Naive B cell (primary cell): Measurements from ENCODE around the gene MYH7B. TPM values are rescaled to one million over a fixed set of nuclear protein-coding genes. Genes with fewer than 3 reads are reported as not detected.

ENCODE experiments used
- ATAC-seq, 2 donors: fragments of 150-1000 bp; cut with Tn5 transposase; 2 replicates each; pipeline ENCODE4 v1.10.0; 2021; ENCODE audit warnings: low read depth in 2 of 2, mild to moderate bottlenecking in 2 of 2, moderate library complexity in 2 of 2
- DNase-seq: peaks from one replicate; pipeline ENCODE4 v3.0.0; 2022
- H3K27ac Mint-ChIP-seq, 6 donors: one replicate each; pipeline ENCODE4 v1.8.0; 2020 to 2022; ENCODE audit warnings: mild to moderate bottlenecking in 6 of 6, mixed read lengths in 6 of 6, moderate library complexity in 5 of 6, inconsistent platforms in 2 of 6
- H3K27me3 Mint-ChIP-seq, 3 donors: one replicate each; pipeline ENCODE4 v1.8.0; 2021 to 2022; ENCODE audit warnings: mixed read lengths in 3 of 3, mild to moderate bottlenecking in 1 of 3
- H3K36me3 Mint-ChIP-seq, 2 donors: one replicate each; pipeline ENCODE4 v1.8.0; 2020 to 2022; ENCODE audit warnings: mixed read lengths in 2 of 2, inconsistent platforms in 1 of 2, mild to moderate bottlenecking in 1 of 2
- H3K4me1 Mint-ChIP-seq, 3 donors: one replicate each; pipeline ENCODE4 v1.8.0; 2020 to 2022; ENCODE audit warnings: mixed read lengths in 3 of 3, inconsistent platforms in 1 of 3, mild to moderate bottlenecking in 1 of 3, moderate library complexity in 1 of 3
- H3K4me3 Mint-ChIP-seq, 8 donors: one replicate each; pipeline ENCODE4 v1.8.0; 2020 to 2022; ENCODE audit warnings: mild to moderate bottlenecking in 8 of 8, mixed read lengths in 8 of 8, moderate library complexity in 8 of 8, inconsistent platforms in 2 of 8
- H3K9me3 Mint-ChIP-seq, 7 donors: one replicate each; pipeline ENCODE4 v1.8.0; 2020 to 2022; ENCODE audit warnings: mixed read lengths in 7 of 7, mild to moderate bottlenecking in 5 of 7, inconsistent platforms in 2 of 7, moderate library complexity in 1 of 7
- polyA plus RNA-seq, 6 donors: library from polyadenylated mRNA; unstranded; fragments of 300-500 nt; fragmentation: Illumina TruSeq; gene quantifications; one replicate each; pipeline ENCODE4 v1.2.3, GENCODE V29; 2021; ENCODE audit warnings: low read depth in 6 of 6

The MYH7B gene
- polyA plus RNA-seq, 6 donors from 2014 or later, result 0.24 to 0.84 TPM; not detected in 4

DNA sequence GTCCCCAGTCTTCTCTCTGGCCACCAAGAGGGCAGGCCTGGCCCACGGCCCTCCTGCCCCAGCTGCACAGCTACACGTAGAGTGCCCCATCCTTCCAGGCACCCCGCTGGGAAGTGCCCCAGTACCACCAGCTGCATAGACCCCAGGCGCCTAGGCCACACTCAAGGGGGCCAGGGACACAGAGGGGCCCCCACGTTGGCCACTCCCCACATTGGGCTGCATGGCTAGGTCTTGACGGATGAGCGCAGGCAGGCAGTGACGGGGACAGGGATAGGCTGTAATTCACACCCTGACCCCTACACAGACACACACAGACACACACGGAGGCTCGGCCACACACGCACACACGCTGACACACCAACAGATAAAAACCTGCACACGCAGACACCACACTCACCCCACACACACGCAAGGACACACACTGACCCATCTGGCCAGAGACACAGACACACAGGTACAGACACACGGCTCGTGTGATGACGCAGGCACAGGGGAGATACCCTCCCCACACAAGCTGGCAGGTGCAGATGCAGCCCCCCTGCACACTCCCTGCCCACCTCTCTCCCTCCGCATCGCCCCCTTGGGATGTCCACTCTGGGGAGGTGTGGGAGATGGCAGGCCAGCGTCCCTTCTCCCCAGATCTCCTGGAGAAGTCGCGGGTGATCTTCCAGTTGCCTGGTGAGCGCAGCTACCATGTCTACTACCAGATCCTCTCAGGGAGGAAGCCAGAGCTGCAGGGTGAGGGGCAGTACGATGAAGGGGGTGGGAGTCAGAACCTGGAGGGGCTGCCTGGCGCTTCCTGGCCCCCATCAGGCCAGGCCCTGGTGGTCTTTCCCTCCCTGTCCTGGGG lies 30.0 kb downstream of the MYH7B start:
- Mint-ChIP-seq H3K27ac (peak overlapping the region in 2 of 6 donors; percentile 62 to 84), H3K36me3 (no peaks in the 10 kb centered on the region), H3K27me3 (peaks cover 9 to 44% (median 40%) of the 10 kb centered on the region in 3 donors), H3K4me3 (peak overlapping the region in 2 of 8 donors; percentile 42 to 55), H3K9me3 (no peaks in the 10 kb centered on the region), H3K4me1 (peaks cover 0 to 6% (median 3%) of the 10 kb centered on the region in 3 donors)
- no peak for DNase-seq
- no peak for ATAC-seq

DNA sequence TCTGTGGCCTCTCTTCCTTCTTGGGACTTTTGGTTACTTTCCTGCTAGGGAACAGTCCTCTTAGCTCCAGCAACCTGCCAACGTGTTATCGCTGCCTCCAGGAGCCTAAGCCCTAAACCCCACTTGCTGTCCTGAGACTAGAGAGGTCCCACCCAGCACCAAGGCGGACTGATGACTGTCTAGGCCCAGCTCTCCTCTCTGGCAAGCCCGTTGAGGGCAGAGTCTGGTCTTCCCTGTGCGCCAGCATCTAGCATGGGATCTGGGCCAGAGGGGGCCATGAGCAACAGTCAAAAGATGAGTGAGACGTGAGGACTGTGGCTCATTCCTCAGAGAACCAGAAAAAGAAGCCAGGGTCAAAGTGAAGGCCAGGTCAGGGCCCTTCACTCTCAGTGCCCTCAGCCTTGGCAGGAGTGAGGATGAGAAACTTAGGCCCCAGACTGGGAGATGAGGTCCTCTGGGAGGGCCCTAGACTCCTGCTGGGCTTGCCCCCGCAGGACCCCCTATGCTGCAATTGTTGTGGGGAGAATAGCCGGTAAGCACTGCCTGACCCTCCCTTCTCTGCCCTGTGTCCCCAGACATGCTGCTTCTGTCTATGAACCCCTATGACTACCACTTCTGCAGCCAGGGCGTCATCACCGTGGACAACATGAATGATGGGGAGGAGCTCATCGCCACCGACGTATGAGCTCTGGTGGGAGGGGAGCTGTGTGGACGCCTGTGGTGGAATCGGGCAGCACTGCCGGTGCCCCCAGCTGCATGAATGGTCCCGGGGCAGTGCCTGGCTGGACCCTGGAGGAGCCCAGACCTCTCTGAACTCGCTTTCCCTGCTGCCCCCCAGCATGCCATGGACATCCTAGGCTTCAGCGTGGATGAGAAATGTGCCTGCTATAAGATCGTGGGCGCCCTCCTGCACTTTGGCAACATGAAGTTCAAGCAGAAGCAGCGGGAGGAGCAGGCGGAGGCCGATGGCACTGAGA lies 30.9 kb downstream of the MYH7B start:
- peak overlapping the region in 3 of 6 donors; percentile 47 to 66 (median 62) for H3K27ac Mint-ChIP-seq

DNA sequence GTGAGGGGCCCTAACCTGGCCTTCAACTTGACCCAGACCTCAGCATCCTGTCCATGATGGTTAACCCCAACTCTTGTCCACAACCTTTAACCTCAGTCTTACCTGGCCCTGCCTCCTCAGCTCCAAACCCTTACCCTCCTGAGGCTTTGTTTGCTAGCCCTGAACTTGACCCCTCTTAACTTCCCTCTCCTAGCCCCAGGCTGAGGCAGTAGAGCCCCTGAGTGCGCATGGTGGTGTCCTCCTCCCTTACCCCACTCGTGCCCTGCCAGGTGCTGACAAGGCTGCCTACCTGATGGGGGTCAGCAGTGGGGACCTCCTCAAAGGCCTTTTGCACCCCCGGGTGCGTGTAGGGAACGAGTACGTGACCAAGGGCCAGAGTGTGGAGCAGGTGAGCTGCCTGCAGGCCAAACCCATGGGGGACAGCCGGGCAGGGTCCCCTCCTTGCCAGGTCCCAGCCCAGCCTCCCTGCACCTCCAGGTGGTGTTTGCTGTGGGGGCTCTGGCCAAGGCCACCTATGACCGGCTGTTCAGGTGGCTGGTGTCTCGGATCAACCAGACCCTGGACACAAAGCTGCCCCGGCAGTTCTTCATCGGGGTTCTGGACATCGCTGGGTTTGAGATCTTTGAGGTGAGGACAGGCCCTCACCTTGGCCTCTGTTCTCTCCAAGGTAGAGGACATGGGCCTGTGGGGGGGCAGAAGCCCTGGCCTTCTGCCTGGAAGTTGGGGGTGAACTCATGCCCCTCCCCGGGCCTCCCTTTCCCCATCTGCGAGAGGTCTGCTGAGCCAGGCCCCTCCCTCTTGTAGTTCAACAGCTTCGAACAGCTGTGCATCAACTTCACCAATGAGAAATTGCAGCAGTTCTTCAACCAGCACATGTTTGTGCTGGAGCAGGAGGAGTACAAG lies 31.9 kb downstream of the MYH7B start:
- no peaks in the 10 kb centered on the region for H3K36me3 Mint-ChIP-seq
- peaks cover 0 to 27% (median 23%) of the 10 kb centered on the region in 3 donors for H3K27me3 Mint-ChIP-seq
- ATAC-seq (no peak), DNase-seq (no peak)
- peaks cover 0 to 6% (median 3%) of the 10 kb centered on the region in 3 donors for H3K4me1 Mint-ChIP-seq
- no peak overlapping the region for H3K4me3 Mint-ChIP-seq
- H3K9me3 Mint-ChIP-seq, result no peaks in the 10 kb centered on the region
- peak overlapping the region in 1 of 6 donors; percentile 33 for H3K27ac Mint-ChIP-seq

More for the DNA sequence above, 30.9 kb downstream of the MYH7B start:
- ATAC-seq (no peak), DNase-seq (no peak)
- Mint-ChIP-seq H3K36me3 (no peaks in the 10 kb centered on the region), H3K27me3 (peaks cover 4 to 34% (median 31%) of the 10 kb centered on the region in 3 donors), H3K9me3 (no peaks in the 10 kb centered on the region), H3K4me3 (no peak overlapping the region), H3K4me1 (peaks cover 0 to 6% (median 3%) of the 10 kb centered on the region in 3 donors)

DNA sequence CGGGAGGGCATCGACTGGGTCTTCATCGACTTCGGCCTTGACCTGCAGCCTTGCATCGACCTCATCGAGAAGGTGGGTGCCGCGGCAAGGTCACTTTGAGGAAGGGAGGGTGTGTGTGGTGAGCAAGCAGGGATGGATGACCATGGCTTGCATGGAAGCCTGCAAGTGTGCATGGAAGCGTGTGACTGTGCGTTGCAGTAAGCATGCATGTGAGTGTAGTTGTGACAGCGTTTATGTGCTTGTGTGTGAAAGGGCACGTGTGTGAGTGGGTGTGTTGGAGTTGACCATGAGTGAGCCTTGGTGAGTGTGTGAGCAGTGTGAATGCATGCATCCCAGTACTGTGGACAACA lies 32.5 kb downstream of the MYH7B start:
- Mint-ChIP-seq H3K9me3 (no peaks in the 10 kb centered on the region), H3K4me3 (no peak overlapping the region), H3K27ac (no peak overlapping the region), H3K4me1 (peaks cover 0 to 6% (median 3%) of the 10 kb centered on the region in 3 donors), H3K27me3 (peaks cover 0 to 20% (median 17%) of the 10 kb centered on the region in 3 donors), H3K36me3 (no peaks in the 10 kb centered on the region)
- DNase-seq (no peak), ATAC-seq (no peak)

DNA sequence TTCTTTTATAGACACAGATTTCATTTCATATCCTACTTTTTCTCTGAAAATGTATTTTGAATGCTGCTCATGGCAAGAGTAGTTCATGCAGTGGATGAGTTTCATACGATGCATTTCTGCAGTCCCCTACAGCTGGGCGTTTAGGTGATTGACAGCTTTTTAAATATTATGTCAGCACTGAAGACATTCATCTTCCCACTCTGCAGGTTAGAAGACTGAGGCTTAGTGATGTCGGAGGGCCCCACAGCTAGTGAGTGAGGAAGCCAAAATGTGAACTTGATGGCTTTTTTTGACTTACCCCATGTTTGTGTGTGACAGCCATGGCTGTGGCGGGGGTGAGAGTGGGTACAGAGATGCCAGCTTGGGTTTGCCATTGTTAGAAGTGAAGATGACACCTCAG lies 33.5 kb downstream of the MYH7B start:
- Mint-ChIP-seq H3K4me3 (no peak overlapping the region), H3K9me3 (no peaks in the 10 kb centered on the region), H3K4me1 (peaks cover 0 to 3% (median 0%) of the 10 kb centered on the region in 3 donors), H3K27ac (peak overlapping the region in 2 of 6 donors; percentile 68 to 93), H3K36me3 (no peaks in the 10 kb centered on the region), H3K27me3 (peaks cover 0 to 11% (median 8%) of the 10 kb centered on the region in 3 donors)
- no peak for DNase-seq
- ATAC-seq, result no peak

DNA sequence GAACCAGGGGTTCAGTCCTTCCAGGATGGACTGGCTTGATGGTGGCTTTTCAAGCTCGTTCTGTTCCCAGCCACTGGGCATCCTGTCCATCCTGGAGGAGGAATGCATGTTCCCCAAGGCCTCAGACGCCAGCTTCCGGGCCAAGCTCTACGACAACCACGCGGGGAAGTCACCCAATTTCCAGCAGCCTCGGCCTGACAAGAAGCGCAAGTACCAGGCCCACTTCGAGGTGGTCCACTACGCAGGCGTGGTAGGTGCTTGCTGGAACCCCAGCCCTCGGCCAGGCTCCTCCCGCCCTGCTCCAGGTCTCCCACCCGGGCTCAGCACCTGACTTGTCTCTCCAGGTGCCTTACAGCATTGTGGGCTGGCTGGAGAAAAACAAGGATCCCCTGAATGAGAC lies 34.0 kb downstream of the MYH7B start:
- H3K9me3 Mint-ChIP-seq, result no peaks in the 10 kb centered on the region
- no peak overlapping the region for H3K4me3 Mint-ChIP-seq
- DNase-seq, result no peak
- peak overlapping the region in 1 of 6 donors; percentile 68 for H3K27ac Mint-ChIP-seq
- peaks cover 0 to 11% (median 6%) of the 10 kb centered on the region in 3 donors for H3K27me3 Mint-ChIP-seq
- H3K36me3 Mint-ChIP-seq, result peaks cover 0 to 2% of the 10 kb centered on the region in 2 donors
- no peak for ATAC-seq
- peaks cover 0 to 3% (median 0%) of the 10 kb centered on the region in 3 donors for H3K4me1 Mint-ChIP-seq

DNA sequence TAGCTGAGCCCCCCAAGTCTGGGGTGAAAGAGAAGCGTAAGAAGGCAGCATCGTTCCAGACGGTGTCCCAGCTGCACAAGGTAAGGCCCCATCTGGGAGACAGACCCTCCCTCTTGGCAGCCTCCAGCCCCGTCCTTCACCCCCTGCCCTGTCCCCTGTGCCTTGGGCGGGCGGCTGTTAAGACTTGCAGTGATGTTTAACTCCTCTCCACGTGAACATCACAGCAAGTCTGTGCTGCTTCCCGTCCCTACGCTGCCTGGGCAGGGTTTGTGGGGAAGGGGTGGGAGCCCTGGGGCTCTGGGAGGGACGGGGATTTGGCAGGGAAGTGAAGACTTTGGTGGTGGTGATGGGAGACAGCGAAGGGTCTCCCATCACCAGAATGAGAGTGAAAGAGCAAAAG lies 34.6 kb downstream of the MYH7B start:
- Mint-ChIP-seq H3K9me3 (no peaks in the 10 kb centered on the region), H3K4me1 (peaks cover 0 to under 1% (median 0%) of the 10 kb centered on the region in 3 donors), H3K36me3 (peaks cover 0 to 6% of the 10 kb centered on the region in 2 donors), H3K27ac (peak overlapping the region in 2 of 6 donors; percentile 38 to 59), H3K4me3 (no peak overlapping the region), H3K27me3 (peaks cover 0 to 6% (median 2%) of the 10 kb centered on the region in 3 donors)
- ATAC-seq (no peak), DNase-seq (no peak)

DNA sequence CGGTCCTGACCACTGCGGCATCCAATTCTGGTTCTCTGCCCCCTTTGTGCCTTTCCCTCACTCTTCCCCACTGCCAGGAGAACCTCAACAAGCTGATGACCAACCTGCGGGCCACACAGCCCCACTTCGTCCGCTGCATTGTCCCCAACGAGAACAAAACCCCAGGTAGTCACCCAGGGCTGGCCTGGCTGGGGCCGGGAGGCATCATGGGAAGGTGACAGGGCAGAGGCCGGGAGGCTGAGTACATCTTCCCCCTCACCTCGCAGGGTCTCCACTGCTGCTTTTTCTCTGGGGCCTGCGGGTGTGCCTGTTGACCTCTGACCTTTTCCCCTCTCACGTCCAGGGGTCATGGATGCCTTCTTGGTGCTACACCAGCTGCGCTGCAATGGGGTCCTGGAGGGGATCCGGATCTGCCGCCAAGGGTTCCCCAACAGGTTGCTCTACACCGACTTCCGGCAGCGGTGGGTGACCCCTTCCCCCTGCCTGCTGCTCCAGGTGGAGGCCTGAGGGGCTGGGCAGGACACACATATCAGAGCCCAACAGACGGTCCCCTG lies 35.1 kb downstream of the MYH7B start:
- Mint-ChIP-seq H3K4me1 (no peaks in the 10 kb centered on the region), H3K27me3 (peaks cover 0 to under 1% (median 0%) of the 10 kb centered on the region in 3 donors), H3K27ac (peak overlapping the region in 5 of 6 donors; percentile 27 to 72 (median 59)), H3K9me3 (no peaks in the 10 kb centered on the region), H3K36me3 (peaks cover 0 to 6% of the 10 kb centered on the region in 2 donors), H3K4me3 (no peak overlapping the region)
- ATAC-seq, result no peak
- no peak for DNase-seq

DNA sequence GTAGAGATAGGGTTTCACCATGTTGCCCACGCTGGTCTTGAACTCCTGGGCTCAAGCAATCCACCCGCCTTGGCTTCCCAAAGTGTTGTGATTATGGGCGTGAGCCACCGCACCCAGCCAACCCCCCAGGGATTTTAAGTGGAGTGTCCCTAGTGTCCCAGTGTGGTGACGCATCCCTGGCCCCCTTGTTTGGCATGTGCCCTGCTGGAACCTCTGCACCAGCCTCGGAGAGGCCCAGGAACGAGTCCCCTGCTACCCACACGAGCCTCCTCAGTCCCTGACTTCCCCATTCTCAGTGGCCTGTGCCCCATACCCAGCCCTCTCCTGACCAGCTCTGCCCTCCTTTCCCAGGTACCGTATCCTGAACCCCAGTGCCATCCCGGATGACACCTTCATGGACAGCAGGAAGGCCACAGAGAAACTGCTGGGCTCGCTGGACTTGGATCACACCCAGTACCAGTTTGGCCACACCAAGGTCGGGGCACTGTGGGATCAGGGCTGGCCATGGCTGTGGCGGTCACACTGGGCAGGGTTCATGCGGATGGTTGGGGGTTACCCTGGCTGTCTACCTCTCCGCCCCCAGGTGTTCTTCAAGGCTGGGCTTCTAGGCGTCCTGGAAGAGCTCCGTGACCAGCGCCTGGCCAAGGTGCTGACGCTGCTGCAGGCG lies 37.2 kb downstream of the MYH7B start:
- Mint-ChIP-seq H3K4me1 (peaks cover 0 to 4% (median 0%) of the 10 kb centered on the region in 3 donors), H3K4me3 (no peak overlapping the region), H3K27me3 (no peaks in the 10 kb centered on the region), H3K9me3 (no peaks in the 10 kb centered on the region), H3K27ac (no peak overlapping the region), H3K36me3 (peaks cover 0 to 27% of the 10 kb centered on the region in 2 donors)
- no peak for DNase-seq
- no peak for ATAC-seq

DNA sequence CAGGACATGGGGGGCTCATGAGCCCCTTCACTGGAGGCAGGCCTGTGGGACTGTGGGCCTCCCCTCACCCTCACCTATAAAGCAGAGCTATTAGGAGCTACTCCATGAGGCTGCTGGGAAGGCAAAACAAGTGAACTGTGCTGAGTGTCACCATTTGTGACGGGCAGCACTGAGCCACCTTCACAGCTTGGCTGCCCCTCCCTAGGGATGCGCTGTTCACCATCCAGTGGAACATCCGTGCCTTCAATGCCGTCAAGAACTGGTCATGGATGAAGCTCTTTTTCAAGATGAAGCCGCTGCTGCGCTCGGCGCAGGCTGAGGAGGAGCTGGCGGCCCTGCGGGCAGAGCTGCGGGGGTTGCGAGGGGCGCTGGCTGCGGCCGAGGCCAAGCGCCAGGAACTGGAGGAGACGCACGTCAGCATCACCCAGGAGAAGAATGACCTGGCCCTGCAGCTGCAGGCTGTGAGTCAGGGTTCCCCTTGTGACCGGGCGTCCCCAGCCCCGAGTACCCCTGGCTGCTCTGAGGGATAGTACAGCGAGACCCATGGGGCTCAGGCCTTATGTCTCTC lies 38.4 kb downstream of the MYH7B start:
- Mint-ChIP-seq H3K9me3 (no peaks in the 10 kb centered on the region), H3K4me3 (no peak overlapping the region), H3K27me3 (no peaks in the 10 kb centered on the region), H3K36me3 (peaks cover 0 to 37% of the 10 kb centered on the region in 2 donors), H3K4me1 (peaks cover 0 to 5% (median 0%) of the 10 kb centered on the region in 3 donors), H3K27ac (no peak overlapping the region)
- DNase-seq (no peak), ATAC-seq (no peak)

DNA sequence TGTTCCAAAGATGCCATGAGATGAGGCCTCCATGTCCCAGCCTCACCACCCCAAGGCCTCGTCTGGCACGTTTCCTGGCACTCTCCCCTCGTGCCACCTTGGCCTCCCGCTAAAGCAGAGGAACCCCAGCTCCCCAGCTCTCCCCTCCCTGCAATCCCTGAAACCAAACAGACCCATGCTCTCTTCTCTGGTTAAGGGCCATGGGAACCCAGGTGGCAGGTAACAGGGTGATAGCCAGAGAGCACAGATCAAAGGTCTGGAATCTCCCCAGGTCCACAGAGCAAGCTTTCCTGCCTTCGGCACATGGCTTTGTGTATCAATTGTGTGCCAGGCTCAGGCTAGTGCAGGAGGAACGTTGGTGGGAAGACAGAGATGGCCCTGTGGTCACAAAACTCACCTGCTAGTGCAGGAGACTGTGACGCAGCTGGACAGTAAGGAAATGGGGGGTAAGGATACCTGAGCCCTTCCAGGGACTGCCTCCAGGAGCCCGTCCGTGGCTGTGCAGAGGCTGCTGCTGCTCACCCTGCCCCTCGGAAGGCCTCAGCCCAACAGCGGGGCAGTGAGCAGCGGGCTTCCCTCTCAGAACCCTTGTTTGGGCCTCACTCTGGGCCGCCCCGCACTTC lies 39.0 kb downstream of the MYH7B start:
- ATAC-seq, result no peak
- H3K27ac Mint-ChIP-seq, result peak overlapping the region in 3 of 6 donors; percentile 34 to 92 (median 69)
- peaks cover 0 to 5% (median 0%) of the 10 kb centered on the region in 3 donors for H3K4me1 Mint-ChIP-seq
- peaks cover 0 to 43% of the 10 kb centered on the region in 2 donors for H3K36me3 Mint-ChIP-seq
- H3K9me3 Mint-ChIP-seq, result no peaks in the 10 kb centered on the region
- no peak for DNase-seq
- no peaks in the 10 kb centered on the region for H3K27me3 Mint-ChIP-seq
- H3K4me3 Mint-ChIP-seq, result no peak overlapping the region
